ENCODE results near the gene DTNBP1. TPM values are rescaled to one million over a fixed set of nuclear protein-coding genes. Genes with fewer than 3 reads are reported as not detected.

DTNBP1 gene
- total RNA-seq, 2 experiments from 2014 or later, result 9.8 to 28.0 TPM

GRCh38 chr6:15598273-15598798 lies 64.5 kb downstream of the DTNBP1 start:
- Histone ChIP-seq H3K9me2 (ENCODE audit: insufficient read depth, low read length) (no peaks in the 10 kb centered on the region), H2AFZ (ENCODE audit: low read length) (no peak overlapping the region), H4K20me1 (ENCODE audit: insufficient read depth, low read length) (no peaks in the 10 kb centered on the region), H3K9me3 (ENCODE audit: low read length) (no peaks in the 10 kb centered on the region), H3K79me2 (ENCODE audit: insufficient read depth, low read depth, low read length) (no peaks in the 10 kb centered on the region), H3K4me2 (ENCODE audit: low read length) (no peak overlapping the region), H3K36me3 (ENCODE audit: insufficient read depth, low read length) (no peaks in the 10 kb centered on the region), H3K4me1 (ENCODE audit: insufficient read depth, low read length, poor library complexity, severe bottlenecking) (no peaks in the 10 kb centered on the region), H3K4me3 (ENCODE audit: low read depth, low read length, poor library complexity, severe bottlenecking) (no peak overlapping the region), H3K27ac (ENCODE audit: low read depth, low read length, poor library complexity, severe bottlenecking) (no peak overlapping the region)
- ChIA-PET POLR2A (interaction anchor here (1.2 kb wide), 1 partner anchor 11 kb away, joined by 3 read pairs; no protein-coding TSS in a partner anchor), CTCF (ENCODE audit: unreplicated experiment) (no interaction called here)
- intact Hi-C loops (cut with micrococcal nuclease; ENCODE audit: unreplicated experiment), result no loop called here
- DNase-seq (ENCODE audit: low spot score), result no peak
- TF ChIP-seq EZH2phosphoT487 (IDR thresholded peaks at IDR 0.05; ENCODE audit: borderline replicate concordance, low read depth, low read length), result no peak
- TF ChIP-seq, protein P1, sequence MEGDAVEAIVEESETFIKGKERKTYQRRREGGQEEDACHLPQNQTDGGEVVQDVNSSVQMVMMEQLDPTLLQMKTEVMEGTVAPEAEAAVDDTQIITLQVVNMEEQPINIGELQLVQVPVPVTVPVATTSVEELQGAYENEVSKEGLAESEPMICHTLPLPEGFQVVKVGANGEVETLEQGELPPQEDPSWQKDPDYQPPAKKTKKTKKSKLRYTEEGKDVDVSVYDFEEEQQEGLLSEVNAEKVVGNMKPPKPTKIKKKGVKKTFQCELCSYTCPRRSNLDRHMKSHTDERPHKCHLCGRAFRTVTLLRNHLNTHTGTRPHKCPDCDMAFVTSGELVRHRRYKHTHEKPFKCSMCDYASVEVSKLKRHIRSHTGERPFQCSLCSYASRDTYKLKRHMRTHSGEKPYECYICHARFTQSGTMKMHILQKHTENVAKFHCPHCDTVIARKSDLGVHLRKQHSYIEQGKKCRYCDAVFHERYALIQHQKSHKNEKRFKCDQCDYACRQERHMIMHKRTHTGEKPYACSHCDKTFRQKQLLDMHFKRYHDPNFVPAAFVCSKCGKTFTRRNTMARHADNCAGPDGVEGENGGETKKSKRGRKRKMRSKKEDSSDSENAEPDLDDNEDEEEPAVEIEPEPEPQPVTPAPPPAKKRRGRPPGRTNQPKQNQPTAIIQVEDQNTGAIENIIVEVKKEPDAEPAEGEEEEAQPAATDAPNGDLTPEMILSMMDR (conservative IDR thresholded peaks at IDR 0.05; ENCODE audit: low read length), result no peak
- no TSS peak for BruUV-seq (replicated peaks)

DNA sequence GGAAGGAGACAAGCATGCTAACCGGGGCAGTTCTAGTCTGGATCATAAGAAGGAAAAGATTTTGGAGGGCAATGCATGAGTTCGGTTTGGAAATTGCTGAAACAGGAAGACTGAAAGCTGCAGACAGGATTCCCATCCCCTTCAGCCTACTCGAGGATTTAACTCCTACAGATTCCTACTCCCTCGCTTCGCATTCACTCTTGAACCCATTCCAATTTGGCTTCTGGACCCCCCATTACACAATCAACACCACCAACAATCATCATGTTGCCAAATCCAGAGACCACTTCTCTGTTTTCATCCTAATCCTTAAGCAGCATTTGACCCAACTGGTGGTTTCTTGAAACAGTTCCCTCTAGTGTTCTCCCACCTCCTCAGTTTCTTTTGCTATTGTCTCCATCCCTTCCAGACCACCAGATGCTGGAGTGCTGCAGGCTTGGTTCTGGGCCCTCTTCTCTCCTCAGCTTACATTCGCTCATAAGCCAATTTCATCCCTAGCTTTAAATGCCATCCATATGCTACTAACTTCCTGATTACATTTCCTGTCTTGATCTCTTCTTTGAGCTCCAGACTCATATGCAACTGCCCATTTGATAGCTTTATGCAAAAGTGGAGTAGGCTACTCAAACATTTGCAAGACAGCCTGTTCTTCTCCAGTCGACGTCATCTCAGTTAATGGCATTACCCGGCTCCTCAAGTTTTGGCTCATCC lies 66.5 kb downstream of the DTNBP1 start:
- H3K4me1 ChIP-seq (ENCODE audit: insufficient read depth, low read length, poor library complexity, severe bottlenecking), result no peaks in the 10 kb centered on the region
- H3K4me3 ChIP-seq (ENCODE audit: low read depth, low read length, poor library complexity, severe bottlenecking), result no peak overlapping the region
- no peak overlapping the region for H3K4me2 ChIP-seq (ENCODE audit: low read length)
- no peak for TF ChIP-seq EZH2phosphoT487 (IDR thresholded peaks at IDR 0.05; ENCODE audit: borderline replicate concordance, low read depth, low read length)
- TF ChIP-seq, protein P1 (conservative IDR thresholded peaks at IDR 0.05; ENCODE audit: low read length), result no peak
- intact Hi-C loops (cut with micrococcal nuclease; ENCODE audit: unreplicated experiment), result no loop called here
- no TSS peak for BruUV-seq (replicated peaks)
- H4K20me1 ChIP-seq (ENCODE audit: insufficient read depth, low read length), result no peaks in the 10 kb centered on the region
- H3K9me2 ChIP-seq (ENCODE audit: insufficient read depth, low read length), result no peaks in the 10 kb centered on the region
- H2AFZ ChIP-seq (ENCODE audit: low read length), result no peak overlapping the region
- no peak overlapping the region for H3K27ac ChIP-seq (ENCODE audit: low read depth, low read length, poor library complexity, severe bottlenecking)
- no peaks in the 10 kb centered on the region for H3K36me3 ChIP-seq (ENCODE audit: insufficient read depth, low read length)
- no peaks in the 10 kb centered on the region for H3K9me3 ChIP-seq (ENCODE audit: low read length)
- H3K79me2 ChIP-seq (ENCODE audit: insufficient read depth, low read depth, low read length), result no peaks in the 10 kb centered on the region
- CTCF ChIA-PET (ENCODE audit: unreplicated experiment), result no interaction called here
- POLR2A ChIA-PET, result interaction anchor here (0.7 kb wide), 1 partner anchor 17 kb away, joined by 3 read pairs; no protein-coding TSS in a partner anchor
- no peak for DNase-seq (ENCODE audit: low spot score)

Measured in OCI-LY7 (cell line).